HepG2 (cell line): ENCODE measurements around the gene OSER1. TPM values are rescaled to one million over a fixed set of nuclear protein-coding genes. Genes with fewer than 3 reads are reported as not detected.

Experiments
- ATF4 ChIP-seq, 2 experiments: fragments of 450-650 bp in 1 of 2; sonication (generic) in 1 of 2; formaldehyde crosslinking; IDR thresholded peaks; 2 replicates each; pipeline versions ENCODE4 v1.5.0 to v1.8.0; 2020 to 2022; ENCODE audit warnings: mild to moderate bottlenecking in 1 of 2, missing genetic modification reagents in 1 of 2
- GATAD2A ChIP-seq: IDR thresholded peaks from 2 replicates; pipeline ENCODE4 v1.6.1; 2016
- HDAC2 ChIP-seq: sonication (generic); formaldehyde crosslinking; IDR thresholded peaks from 2 replicates; pipeline ENCODE4 v1.4.0; 2020; ENCODE audit warnings: missing genetic modification reagents
- HOXA5 ChIP-seq: sonication (generic); formaldehyde crosslinking; IDR thresholded peaks from 2 replicates; pipeline ENCODE4 v1.4.0; 2020; ENCODE audit warnings: missing genetic modification reagents
- LCORL ChIP-seq, 2 experiments: fragments of 450-650 bp in 1 of 2; sonication (generic) in 1 of 2; formaldehyde crosslinking in 1 of 2; IDR thresholded peaks; 2 replicates each; pipeline versions ENCODE4 v1.5.0 to v1.6.1; 2017 to 2020; ENCODE audit warnings: antibody characterized with exemption in 1 of 2, missing genetic modification reagents in 1 of 2
- MAX ChIP-seq: IDR thresholded peaks from 2 replicates; pipeline ENCODE4 v1.6.1; 2012; ENCODE audit warnings: inconsistent platforms
- NCOR1 ChIP-seq: fragments of 200-600 bp; sonication (generic); IDR thresholded peaks from 2 replicates; pipeline ENCODE4 v1.7.0; 2017; ENCODE audit warnings: antibody characterized with exemption, low read length, borderline replicate concordance
- RXRB ChIP-seq: IDR thresholded peaks from 2 replicates; pipeline ENCODE4 v1.6.1; 2016; ENCODE audit warnings: borderline replicate concordance, missing genetic modification reagents, missing compliant biosample characterization
- SRSF9 ChIP-seq: fragments of 200-400 bp; formaldehyde crosslinking; IDR thresholded peaks from 2 replicates; pipeline ENCODE4 v1.6.1; 2018; ENCODE audit warnings: borderline replicate concordance, mild to moderate bottlenecking, low read depth, low read length; ENCODE audit not compliant: insufficient read depth, poor library complexity, severe bottlenecking
- TARDBP ChIP-seq: sonication (generic); formaldehyde crosslinking; IDR thresholded peaks from 2 replicates; pipeline ENCODE4 v1.8.0; 2022; ENCODE audit warnings: mild to moderate bottlenecking, missing genetic modification reagents
- TFE3 ChIP-seq: IDR thresholded peaks from 2 replicates; pipeline ENCODE4 v1.6.1; 2016
- ZKSCAN1 ChIP-seq: fragments of 150-350 bp; IDR thresholded peaks from 2 replicates; pipeline ENCODE4 v1.6.1; 2014; ENCODE audit warnings: low read length
- ZNF12 ChIP-seq: sonication (generic); formaldehyde crosslinking; IDR thresholded peaks from 2 replicates; pipeline ENCODE4 v1.5.0; 2020; ENCODE audit warnings: missing genetic modification reagents
- ZNF296 ChIP-seq: sonication (generic); formaldehyde crosslinking; conservative IDR thresholded peaks from 2 replicates; pipeline ENCODE4 v1.5.0; 2020; ENCODE audit warnings: mild to moderate bottlenecking, missing genetic modification reagents
- ZNF3 ChIP-seq: IDR thresholded peaks from 2 replicates; pipeline ENCODE4 v1.7.0; 2017; ENCODE audit warnings: inconsistent platforms
- ZNF619 ChIP-seq: sonication (generic); formaldehyde crosslinking; IDR thresholded peaks from 2 replicates; pipeline ENCODE4 v1.4.0; 2020; ENCODE audit warnings: mild to moderate bottlenecking, missing genetic modification reagents
- polyA plus RNA-seq, 8 experiments: library from polyadenylated mRNA; depleted of rRNA in 3 of 8; stranded (reverse) in 7 of 8; unstranded in 1 of 8; fragments of >200 nt; fragmentation: Illumina TruSeq in 4 of 8; extraction: Trizol in 4 of 8; gene quantifications; 2 replicates each; pipeline versions ENCODE4 v1.2.1 to v1.2.3, GENCODE V29; 2011 to 2016; ENCODE audit warnings: low read depth in 4 of 8, missing spikeins in 1 of 8, mixed read lengths in 1 of 8; ENCODE audit not compliant: insufficient read depth in 1 of 8
- total RNA-seq, 5 experiments: library from RNA; depleted of rRNA; stranded (reverse); fragments of >200 nt; fragmentation: Illumina TruSeq; extraction: Trizol; gene quantifications; 2 replicates each; pipeline ENCODE4 v1.2.3, GENCODE V29; 2016; ENCODE audit warnings: low read depth in 1 of 5
- TF ChIP-seq, protein P1 (sequence below): IDR thresholded peaks from 2 replicates; pipeline ENCODE4 v1.6.1; 2016
- TF ChIP-seq, protein P2 (sequence below): IDR thresholded peaks from 2 replicates; pipeline ENCODE4 v1.6.1; 2012; ENCODE audit warnings: low read depth, low read length, improper control_type of control experiment
- TF ChIP-seq, protein P3 (sequence below): sonication (generic); formaldehyde crosslinking; IDR thresholded peaks from 2 replicates; pipeline ENCODE4 v1.5.0; 2020; ENCODE audit warnings: mild to moderate bottlenecking, missing genetic modification reagents, moderate library complexity

Gene OSER1
- total and polyA plus RNA-seq, 2 of the 13 experiments (the other 11 are each of a cell fraction or from before 2014, with no cell fraction given): 71.2 to 71.5 TPM

DNA sequence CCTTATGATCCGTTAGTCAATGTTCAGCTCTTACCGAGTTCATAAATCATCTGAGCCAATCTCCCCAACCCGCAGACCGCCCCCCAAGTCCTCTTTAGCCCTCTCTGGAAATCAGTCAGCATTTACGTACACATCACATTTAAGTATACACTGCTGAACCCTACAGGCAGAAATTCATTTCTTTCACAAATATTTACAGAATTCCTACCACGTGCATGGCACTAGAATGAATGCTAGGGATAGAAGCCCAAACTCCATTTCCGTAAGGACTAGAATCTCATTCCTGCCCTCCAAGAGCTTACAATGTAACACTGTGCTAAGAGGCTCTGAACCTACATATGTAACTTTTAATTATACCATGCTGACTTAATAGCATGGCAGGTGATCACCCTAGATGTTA, 1.8 kb downstream of the OSER1 start (continued):
- TF ChIP-seq, protein P1, sequence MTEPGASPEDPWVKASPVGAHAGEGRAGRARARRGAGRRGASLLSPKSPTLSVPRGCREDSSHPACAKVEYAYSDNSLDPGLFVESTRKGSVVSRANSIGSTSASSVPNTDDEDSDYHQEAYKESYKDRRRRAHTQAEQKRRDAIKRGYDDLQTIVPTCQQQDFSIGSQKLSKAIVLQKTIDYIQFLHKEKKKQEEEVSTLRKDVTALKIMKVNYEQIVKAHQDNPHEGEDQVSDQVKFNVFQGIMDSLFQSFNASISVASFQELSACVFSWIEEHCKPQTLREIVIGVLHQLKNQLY (CRISPR knock-in tag): 0 out of 2 replicates have a peak, but pooled peaks have one; percentile 33
- TF ChIP-seq HOXA5 (CRISPR knock-in tag) (0 out of 2 replicates have a peak, but pooled peaks have one; percentile 52), TARDBP (0 out of 2 replicates have a peak, but pooled peaks have one; percentile 26), SRSF9 (no peak), RXRB (peak; percentile 39; the same call in 1 of the 2 replicates), MAX (peak; percentile 72), NCOR1 (0 out of 2 replicates have a peak, but pooled peaks have one; percentile 24), ZNF296 (CRISPR knock-in tag) (no peak), ZNF12 (CRISPR knock-in tag) (0 out of 2 replicates have a peak, but pooled peaks have one; percentile 20), ZNF619 (CRISPR knock-in tag) (no peak), ATF4 (CRISPR knock-in tag; IDR thresholded peaks at IDR 0.05) (no peak), TFE3 (CRISPR knock-in tag) (peak; percentile 77), GATAD2A (peak; percentile 66), ZNF3 (CRISPR knock-in tag) (peak; percentile 53; the same call in 1 of the 2 replicates), HDAC2 (peak; percentile 42; the same call in 1 of the 2 replicates), ZKSCAN1 (peak; percentile 27; the same call in 1 of the 2 replicates), LCORL (IDR thresholded peaks at IDR 0.05) (no peak), LCORL (CRISPR knock-in tag; IDR thresholded peaks at IDR 0.05) (0 out of 2 replicates have a peak, but pooled peaks have one; percentile 31)
- TF ChIP-seq, protein P2, sequence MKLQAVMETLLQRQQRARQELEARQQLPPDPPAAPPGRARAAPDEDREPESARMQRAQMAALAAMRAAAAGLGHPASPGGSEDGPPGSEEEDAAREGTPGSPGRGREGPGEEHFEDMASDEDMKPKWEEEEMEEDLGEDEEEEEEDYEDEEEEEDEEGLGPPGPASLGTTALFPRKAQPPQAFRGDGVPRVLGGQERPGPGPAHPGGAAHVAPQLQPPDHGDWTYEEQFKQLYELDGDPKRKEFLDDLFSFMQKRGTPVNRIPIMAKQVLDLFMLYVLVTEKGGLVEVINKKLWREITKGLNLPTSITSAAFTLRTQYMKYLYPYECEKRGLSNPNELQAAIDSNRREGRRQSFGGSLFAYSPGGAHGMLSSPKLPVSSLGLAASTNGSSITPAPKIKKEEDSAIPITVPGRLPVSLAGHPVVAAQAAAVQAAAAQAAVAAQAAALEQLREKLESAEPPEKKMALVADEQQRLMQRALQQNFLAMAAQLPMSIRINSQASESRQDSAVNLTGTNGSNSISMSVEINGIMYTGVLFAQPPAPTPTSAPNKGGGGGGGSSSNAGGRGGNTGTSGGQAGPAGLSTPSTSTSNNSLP: peak; percentile 66
- TF ChIP-seq, protein P3, sequence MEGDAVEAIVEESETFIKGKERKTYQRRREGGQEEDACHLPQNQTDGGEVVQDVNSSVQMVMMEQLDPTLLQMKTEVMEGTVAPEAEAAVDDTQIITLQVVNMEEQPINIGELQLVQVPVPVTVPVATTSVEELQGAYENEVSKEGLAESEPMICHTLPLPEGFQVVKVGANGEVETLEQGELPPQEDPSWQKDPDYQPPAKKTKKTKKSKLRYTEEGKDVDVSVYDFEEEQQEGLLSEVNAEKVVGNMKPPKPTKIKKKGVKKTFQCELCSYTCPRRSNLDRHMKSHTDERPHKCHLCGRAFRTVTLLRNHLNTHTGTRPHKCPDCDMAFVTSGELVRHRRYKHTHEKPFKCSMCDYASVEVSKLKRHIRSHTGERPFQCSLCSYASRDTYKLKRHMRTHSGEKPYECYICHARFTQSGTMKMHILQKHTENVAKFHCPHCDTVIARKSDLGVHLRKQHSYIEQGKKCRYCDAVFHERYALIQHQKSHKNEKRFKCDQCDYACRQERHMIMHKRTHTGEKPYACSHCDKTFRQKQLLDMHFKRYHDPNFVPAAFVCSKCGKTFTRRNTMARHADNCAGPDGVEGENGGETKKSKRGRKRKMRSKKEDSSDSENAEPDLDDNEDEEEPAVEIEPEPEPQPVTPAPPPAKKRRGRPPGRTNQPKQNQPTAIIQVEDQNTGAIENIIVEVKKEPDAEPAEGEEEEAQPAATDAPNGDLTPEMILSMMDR: peak; percentile 30
